Anterior cingulate cortex (tissue), 58 donors: ENCODE results near the gene DRGX.

Experiments used
- DNase-seq, 58 donors: peaks; one replicate each; lab custom pipeline; 2025; lab: John Stamatoyannopoulos, UW

DRGX gene

DNA sequence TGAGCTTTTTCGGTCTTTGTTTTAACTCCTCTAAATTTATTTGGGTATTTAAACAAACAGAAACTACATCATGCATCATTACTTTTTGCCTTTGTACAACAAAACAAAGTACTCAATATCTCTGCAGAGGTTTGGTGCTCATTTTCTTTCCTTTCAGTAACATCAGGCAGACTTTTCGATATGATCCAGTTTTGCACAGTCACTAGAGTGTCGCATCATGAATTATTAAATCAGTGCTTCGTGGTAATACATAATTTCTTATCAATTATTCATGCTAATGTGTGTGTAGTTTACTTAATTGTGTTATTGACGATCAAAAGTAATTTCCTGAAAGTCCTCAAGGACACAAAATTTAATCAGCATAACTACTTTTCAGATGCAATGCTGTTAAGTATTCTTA is 31.8 kb downstream of the DRGX start:
- DNase-seq: no peak

DNA sequence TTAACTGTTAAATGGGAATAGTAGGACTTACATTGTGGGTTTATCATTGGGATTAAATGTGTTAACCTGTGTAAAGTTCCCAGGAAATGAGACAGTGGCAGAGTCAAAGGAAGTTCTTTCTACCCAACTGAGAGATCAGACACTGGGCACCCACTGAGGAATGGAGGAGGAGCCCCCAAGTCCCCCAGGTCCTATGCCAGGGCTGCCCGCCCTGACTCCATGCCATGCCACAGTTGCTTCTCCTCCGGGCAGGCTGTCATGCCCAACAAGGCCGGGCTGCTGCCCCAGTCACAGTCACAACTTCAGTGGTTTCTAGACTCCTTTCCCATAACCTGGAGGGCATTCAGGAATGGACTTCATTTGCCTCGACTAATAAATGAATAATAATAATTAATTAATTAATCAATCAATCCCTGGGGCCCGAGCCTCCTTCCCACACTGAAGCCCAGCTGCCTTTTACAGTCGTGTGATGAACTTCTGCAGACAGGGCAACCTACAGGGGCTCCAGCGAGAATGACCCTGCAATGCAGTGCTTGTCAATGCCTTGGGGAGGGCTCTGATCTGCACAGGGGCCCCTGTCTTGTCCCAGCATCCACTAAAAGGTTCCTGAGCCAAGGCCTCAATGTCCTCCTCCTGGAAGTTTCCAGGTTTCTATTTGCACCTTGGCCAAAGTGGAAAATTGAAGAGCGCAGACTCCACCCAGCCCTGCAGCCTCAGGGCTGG is 32.4 kb downstream of the DRGX start:
- DNase-seq: no peak

DNA sequence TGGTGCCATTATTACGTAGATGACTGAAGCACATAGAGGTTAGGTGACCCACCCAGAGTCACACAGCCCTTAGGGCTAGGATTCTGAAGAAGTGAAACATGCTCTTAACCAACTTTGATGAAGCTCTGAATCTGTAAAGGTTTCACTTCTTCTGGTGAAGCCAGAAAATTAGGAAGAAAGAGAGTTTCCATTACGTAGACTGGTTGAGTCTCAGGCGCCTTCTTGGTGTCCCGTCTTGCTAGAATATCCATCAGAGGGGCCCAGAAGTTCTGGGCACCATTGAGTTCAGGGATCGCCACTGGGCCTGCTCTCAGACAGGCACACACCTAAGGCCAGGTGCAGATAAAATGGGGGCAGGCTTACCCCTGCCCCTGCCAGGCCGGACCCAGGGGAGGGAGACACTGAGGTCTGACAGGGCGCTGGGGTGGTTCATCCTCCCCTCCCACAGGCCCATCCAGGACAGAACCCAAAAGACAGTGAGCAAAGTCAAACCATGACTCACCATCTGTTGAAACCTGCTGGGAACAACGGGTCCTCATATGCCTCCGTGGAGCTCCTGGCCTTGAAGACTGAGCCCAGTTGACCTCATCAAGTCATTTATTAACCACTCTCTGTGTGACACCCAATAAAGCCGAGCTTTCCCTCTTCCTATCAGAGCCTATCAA is 33.2 kb downstream of the DRGX start:
- peak in 1 of 58 donors; percentile 8 for DNase-seq

DNA sequence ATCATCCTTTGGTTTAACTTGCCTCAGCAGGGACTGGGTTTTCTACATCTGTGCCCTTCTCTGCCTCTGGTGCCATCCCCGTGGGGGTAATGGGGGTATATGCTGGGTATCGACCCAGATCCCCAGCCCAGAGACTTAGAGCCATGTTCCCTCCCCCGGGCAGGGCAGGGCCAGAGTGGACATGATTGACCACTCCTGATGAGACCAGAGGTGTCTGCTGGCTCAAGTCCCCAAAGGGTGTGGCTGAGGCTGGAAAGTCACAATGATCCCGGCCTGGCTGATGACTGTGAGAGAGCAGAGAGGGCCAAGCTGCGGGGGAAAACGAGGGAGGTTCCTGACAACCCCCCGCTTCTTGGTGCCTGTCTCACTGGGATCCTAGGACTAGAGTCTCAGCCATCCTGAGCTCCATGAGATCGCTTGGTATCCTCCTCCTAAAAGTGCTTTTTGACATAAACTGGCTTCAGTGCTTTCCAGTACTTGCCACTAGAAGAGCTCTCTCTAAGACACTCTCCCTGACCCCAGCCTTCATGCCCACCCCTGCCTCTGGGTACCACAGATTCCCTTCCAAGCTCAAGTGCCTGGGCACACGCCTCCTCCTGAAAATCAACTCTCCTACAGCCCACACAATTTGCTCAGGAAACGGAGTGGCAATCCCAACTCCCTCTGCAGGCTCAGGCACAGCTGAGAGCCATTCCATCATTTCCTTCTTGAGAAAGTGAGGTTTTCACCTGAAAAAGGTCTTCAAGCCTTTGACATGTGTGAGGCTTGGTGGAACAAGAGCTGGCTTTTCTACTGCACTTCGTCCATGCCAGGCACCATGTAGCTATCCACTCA is 33.9 kb downstream of the DRGX start:
- DNase-seq: no peak

DNA sequence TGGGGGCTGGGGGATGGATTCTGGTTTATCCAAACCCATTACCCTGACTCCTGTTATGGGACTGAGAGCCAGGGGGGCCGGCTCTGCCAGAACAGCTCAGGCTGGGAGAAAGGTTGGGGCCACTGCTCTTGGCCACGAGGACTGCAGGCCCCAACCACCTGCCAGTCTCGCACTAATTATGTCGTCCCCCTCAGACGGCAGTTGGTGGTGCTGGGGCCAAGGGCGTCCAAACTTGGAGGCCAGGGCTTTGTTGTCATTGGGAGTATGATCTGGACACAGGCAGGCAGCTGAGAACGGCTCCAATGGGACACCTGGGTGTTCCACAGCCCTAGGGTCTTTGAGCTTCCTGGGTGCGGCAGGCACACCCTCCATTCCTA is 34.7 kb downstream of the DRGX start:
- no peak for DNase-seq

- no peak for DNase-seq
Observed at GRCh38 chr10:49360271-49361177, 35.4 kb downstream of the DRGX start.

GRCh38 chr10:49359349-49360270 is 36.3 kb downstream of the DRGX start:
- DNase-seq: no peak

DNA sequence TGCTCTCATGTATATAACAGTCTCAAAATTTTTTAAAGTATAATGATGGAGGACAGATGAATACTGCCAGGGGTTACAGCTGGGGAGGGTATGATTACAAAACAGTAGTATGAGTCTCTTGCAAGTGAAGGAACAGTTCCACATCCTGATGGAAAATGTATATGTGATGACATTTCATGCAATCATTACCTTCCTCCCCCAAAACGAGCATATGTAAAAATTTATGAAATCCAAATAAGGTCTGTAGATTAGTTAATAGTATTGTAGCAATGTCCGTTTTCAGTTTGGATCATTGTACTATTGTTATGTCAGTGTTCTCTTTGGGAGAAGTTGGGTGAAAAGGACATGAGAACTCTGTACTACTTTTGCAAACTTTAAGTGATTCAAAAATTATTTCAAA is 38.0 kb downstream of the DRGX start:
- no peak for DNase-seq

GRCh38 chr10:49356944-49357343 is 38.9 kb downstream of the DRGX start:
- no peak for DNase-seq

- DNase-seq: no peak
Observed at GRCh38 chr10:49356181-49356580, 39.7 kb downstream of the DRGX start.

DNA sequence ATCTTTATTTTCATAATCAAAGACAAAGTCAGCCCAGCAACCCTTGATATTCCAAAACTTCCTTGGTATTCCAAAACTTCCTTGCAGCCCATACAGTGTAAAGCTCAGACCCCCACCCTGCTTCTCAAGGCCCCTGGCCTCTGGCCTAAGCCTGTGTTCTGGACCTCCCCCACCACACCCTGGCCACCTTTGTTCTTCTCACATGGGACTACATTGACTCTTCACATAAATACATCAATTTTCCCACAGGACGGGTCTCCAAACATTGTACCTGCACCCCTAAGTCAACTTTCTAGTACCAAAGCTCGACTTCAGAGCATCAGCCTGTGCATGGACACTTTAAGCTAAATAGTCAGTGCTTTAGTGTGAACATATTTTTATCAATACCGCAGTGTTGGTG is 40.7 kb downstream of the DRGX start:
- DNase-seq: no peak

DNA sequence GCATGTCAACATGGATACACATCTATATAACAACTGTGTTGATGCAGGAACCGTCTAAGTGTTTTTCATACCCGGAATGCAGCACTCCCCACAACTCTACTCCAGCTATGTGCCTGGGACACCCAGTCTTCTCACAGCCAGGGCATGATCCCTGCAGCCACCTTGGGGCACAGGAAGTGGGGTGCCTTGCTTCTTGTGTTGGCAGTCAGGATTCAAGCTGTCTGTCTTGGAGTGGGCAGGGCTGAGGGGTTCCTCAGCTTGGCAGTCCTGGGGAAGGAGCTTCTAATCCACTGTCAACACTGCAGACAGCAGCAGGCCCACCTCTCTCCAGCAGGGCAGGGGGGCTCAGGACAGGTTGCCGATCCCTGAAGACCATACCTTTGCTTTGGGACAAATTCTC is 41.3 kb downstream of the DRGX start:
- no peak for DNase-seq

GRCh38 chr10:49353895-49354566 is 41.9 kb downstream of the DRGX start:
- DNase-seq: no peak

- DNase-seq: no peak
Observed at GRCh38 chr10:49353026-49353894, 42.6 kb downstream of the DRGX start.

GRCh38 chr10:49352323-49352722 is 43.6 kb downstream of the DRGX start:
- DNase-seq: no peak

DNA sequence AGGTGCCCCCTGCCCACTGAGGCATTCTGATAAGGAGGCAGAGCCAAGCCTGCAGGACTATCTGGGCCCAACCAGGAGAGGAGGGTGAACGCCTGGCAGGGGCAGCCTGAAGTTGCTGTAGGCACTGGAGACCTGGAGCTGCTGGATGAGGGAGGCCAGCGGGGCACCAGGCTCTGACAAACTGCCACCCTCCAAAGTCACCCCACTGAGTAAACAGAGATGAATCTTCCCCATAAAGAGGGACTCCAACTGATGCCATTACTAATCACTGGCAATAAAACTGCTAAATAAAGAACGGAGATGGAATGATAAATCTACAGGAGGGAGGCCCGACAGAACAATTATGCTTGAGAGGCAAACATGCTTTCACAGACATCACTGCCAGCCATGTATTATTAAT is 44.2 kb downstream of the DRGX start:
- no peak for DNase-seq

DNA sequence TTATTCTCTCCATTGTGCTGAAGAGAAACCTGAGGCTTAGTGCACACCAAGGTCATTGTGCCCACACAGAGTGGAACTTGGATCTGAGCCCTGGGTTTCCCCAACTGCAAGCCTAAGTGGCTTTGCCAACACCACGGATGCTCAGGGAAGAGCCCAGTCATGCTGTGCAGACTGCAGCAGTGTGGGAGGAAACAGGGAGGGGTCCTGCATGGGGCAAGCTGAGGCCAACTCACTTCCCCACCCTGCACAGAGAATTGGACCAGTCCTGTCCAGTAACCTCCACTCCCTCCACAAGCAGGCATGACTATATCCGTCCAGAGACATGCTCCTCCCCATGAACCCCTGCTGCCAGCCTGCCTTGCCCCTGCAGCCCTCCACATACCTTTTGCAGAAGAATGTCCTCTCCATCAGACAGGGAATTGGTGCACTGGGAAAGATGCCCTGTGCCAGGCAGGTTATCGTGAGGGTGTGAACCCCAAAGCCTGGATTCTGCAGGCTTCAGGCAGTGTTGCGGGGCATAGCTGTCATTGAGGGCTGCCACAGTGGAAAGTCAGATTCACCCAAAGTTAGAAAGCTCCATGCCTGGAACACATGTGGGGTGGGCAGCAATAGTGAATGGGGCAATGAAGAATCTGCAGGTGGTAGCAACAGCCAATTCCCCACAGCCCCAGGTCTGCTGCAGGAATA is 44.9 kb downstream of the DRGX start:
- no peak for DNase-seq
